ENCODE measurements around the gene KLF13.

- TF ChIP-seq CTCF (IDR thresholded peaks at IDR 0.05; ENCODE audit: low read length) (no peak), EZH2 (optimal IDR thresholded peaks at IDR 0.05; ENCODE audit: low read depth, low read length) (no peak)
These were observed 57.9 kb downstream of the KLF13 start for GRCh38 chr15:31384568-31384967.
